WTC11 (cell line): ENCODE data around the gene WIPF3. TPM values are rescaled to one million over a fixed set of nuclear protein-coding genes. Genes with fewer than 3 reads are reported as not detected.

Source experiments
- ATAC-seq: fragments of 200-7000 bp; cut with Tn5 transposase; 2 replicates; pipeline ENCODE4 v1.10.0; 2021; ENCODE audit warnings: mild to moderate bottlenecking, moderate library complexity
- CTCF ChIA-PET: fragments of 300-600 bp; sonication (Branson Sonifier 250); formaldehyde crosslinking; loops from one replicate; lab custom pipeline; 2021; ENCODE audit warnings: antibody characterized with exemption; lab: Charles Lee
- POLR2A ChIA-PET: fragments of 350-600 bp; sonication (Branson Sonifier 250); formaldehyde crosslinking; loops from one replicate; lab custom pipeline; 2021; ENCODE audit warnings: antibody characterized with exemption; lab: Charles Lee
- DNase-seq: peaks from one replicate; pipeline ENCODE4 v3.0.0; 2021; ENCODE audit warnings: low spot score
- H3K27ac Mint-ChIP-seq: 2 replicates; pipeline ENCODE4 v1.8.0; 2021; ENCODE audit warnings: mixed read lengths
- H3K27me3 Mint-ChIP-seq: 2 replicates; pipeline ENCODE4 v1.8.0; 2021; ENCODE audit warnings: low read depth, mild to moderate bottlenecking, moderate library complexity, mixed read lengths
- H3K36me3 Mint-ChIP-seq: 2 replicates; pipeline ENCODE4 v1.8.0; 2021; ENCODE audit warnings: mixed read lengths
- H3K4me1 Mint-ChIP-seq: 2 replicates; pipeline ENCODE4 v1.8.0; 2022; ENCODE audit warnings: mixed read lengths
- H3K4me3 Mint-ChIP-seq: 2 replicates; pipeline ENCODE4 v1.8.0; 2021; ENCODE audit warnings: mild to moderate bottlenecking, moderate library complexity, mixed read lengths
- H3K9me3 Mint-ChIP-seq: 2 replicates; pipeline ENCODE4 v1.8.0; 2021; ENCODE audit warnings: mixed read lengths
- CBFB ChIP-seq: sonication (generic); formaldehyde crosslinking; IDR thresholded peaks from 2 replicates; pipeline ENCODE4 v1.8.1; 2022; ENCODE audit warnings: mild to moderate bottlenecking, low read depth, missing genetic modification reagents
- FOXP1 ChIP-seq: sonication (generic); formaldehyde crosslinking; IDR thresholded peaks from 2 replicates; pipeline ENCODE4 v1.8.0; 2022; ENCODE audit warnings: missing genetic modification reagents, mild to moderate bottlenecking, moderate library complexity, borderline replicate concordance
- IRF2 ChIP-seq: sonication (generic); formaldehyde crosslinking; IDR thresholded peaks from 2 replicates; pipeline ENCODE4 v1.8.0; 2022; ENCODE audit warnings: low read depth, missing genetic modification reagents, borderline replicate concordance
- JAZF1 ChIP-seq: fragments of 250-450 bp; sonication (Bioruptor Pico); IDR thresholded peaks from 2 replicates; pipeline ENCODE4 v1.9.0; 2021; ENCODE audit warnings: moderate library complexity, mild to moderate bottlenecking, inconsistent platforms
- NFATC4 ChIP-seq: fragments of 250-450 bp; sonication (Bioruptor Pico); IDR thresholded peaks from 2 replicates; pipeline ENCODE4 v1.9.0; 2021; ENCODE audit warnings: mild to moderate bottlenecking
- ZBTB21 ChIP-seq: sonication (generic); formaldehyde crosslinking; IDR thresholded peaks from 2 replicates; pipeline ENCODE4 v1.8.1; 2023; ENCODE audit warnings: mild to moderate bottlenecking, missing genetic modification reagents, borderline replicate concordance
- ZNF138 ChIP-seq: sonication (generic); formaldehyde crosslinking; conservative IDR thresholded peaks from 2 replicates; pipeline ENCODE4 v1.8.1; 2022; ENCODE audit warnings: mild to moderate bottlenecking, moderate library complexity, missing genetic modification reagents
- ZNF317 ChIP-seq: sonication (generic); formaldehyde crosslinking; IDR thresholded peaks from 2 replicates; pipeline ENCODE4 v1.8.1; 2023; ENCODE audit warnings: low read depth, mild to moderate bottlenecking, moderate library complexity, missing genetic modification reagents, borderline replicate concordance
- total RNA-seq: library from RNA; stranded (reverse); gene quantifications from 3 replicates; pipeline ENCODE4 v1.2.3, GENCODE V29; 2021
- TF ChIP-seq, protein P1 (sequence below): sonication (generic); formaldehyde crosslinking; IDR thresholded peaks from 2 replicates; pipeline ENCODE4 v1.8.1; 2023; ENCODE audit warnings: mild to moderate bottlenecking, missing genetic modification reagents, moderate library complexity
- TF ChIP-seq, protein P2 (sequence below): sonication (generic); formaldehyde crosslinking; IDR thresholded peaks from 2 replicates; pipeline ENCODE4 v1.8.0; 2023; ENCODE audit warnings: missing genetic modification reagents
- TF ChIP-seq, protein P3 (sequence below): fragments of 200-600 bp; IDR thresholded peaks from 2 replicates; pipeline ENCODE4 v1.8.0; 2022; ENCODE audit warnings: antibody characterized with exemption
- TF ChIP-seq, protein P4 (sequence below): sonication (generic); formaldehyde crosslinking; IDR thresholded peaks from 2 replicates; pipeline ENCODE4 v1.8.1; 2023; ENCODE audit warnings: mild to moderate bottlenecking, missing genetic modification reagents
- TF ChIP-seq, protein P5 (sequence below): sonication (generic); formaldehyde crosslinking; IDR thresholded peaks from 2 replicates; pipeline ENCODE4 v1.8.0; 2022; ENCODE audit warnings: mild to moderate bottlenecking, missing genetic modification reagents
- TF ChIP-seq, protein P6 (sequence below): sonication (generic); formaldehyde crosslinking; IDR thresholded peaks from 2 replicates; pipeline ENCODE4 v1.8.1; 2022; ENCODE audit warnings: missing genetic modification reagents, borderline replicate concordance
- TF ChIP-seq, protein P7 (sequence below): sonication (generic); formaldehyde crosslinking; IDR thresholded peaks from 2 replicates; pipeline ENCODE4 v1.8.1; 2023; ENCODE audit warnings: mild to moderate bottlenecking, moderate library complexity, missing genetic modification reagents
- TF ChIP-seq, protein P8 (sequence below): sonication (generic); formaldehyde crosslinking; IDR thresholded peaks from 2 replicates; pipeline ENCODE4 v1.8.0; 2022; ENCODE audit warnings: mild to moderate bottlenecking, missing genetic modification reagents

Gene WIPF3
- total RNA-seq, 1 experiment from 2014 or later, result 9.9 TPM

DNA sequence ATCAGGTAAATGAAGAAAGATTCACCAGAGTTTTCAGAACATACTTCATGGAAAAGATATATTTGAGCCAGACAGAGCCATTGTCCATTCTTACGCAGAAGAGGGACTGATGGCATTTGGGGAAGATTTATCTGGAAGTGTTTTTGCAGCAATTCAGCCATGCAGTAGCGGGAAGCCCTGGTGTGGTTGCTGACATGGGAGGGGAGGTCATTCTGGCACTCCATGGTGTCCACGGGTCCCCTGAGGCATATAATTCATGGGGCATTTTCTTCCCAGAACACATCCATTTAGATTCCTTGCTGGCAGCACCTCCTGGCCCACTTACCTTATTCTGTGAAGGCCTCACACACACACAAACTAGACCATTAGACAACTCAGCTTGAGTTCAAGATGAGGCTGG, 55.6 kb downstream of the WIPF3 start:
- no peaks in the 10 kb centered on the region for H3K9me3 Mint-ChIP-seq
- ChIA-PET POLR2A (no interaction called here), CTCF (no interaction called here)
- H3K4me3 Mint-ChIP-seq, result no peak overlapping the region
- TF ChIP-seq, protein P1, sequence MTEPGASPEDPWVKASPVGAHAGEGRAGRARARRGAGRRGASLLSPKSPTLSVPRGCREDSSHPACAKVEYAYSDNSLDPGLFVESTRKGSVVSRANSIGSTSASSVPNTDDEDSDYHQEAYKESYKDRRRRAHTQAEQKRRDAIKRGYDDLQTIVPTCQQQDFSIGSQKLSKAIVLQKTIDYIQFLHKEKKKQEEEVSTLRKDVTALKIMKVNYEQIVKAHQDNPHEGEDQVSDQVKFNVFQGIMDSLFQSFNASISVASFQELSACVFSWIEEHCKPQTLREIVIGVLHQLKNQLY (CRISPR knock-in tag), result no peak
- TF ChIP-seq, protein P2, sequence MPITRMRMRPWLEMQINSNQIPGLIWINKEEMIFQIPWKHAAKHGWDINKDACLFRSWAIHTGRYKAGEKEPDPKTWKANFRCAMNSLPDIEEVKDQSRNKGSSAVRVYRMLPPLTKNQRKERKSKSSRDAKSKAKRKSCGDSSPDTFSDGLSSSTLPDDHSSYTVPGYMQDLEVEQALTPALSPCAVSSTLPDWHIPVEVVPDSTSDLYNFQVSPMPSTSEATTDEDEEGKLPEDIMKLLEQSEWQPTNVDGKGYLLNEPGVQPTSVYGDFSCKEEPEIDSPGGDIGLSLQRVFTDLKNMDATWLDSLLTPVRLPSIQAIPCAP, result no peak
- no peak for TF ChIP-seq ZNF317 (CRISPR knock-in tag)
- TF ChIP-seq, protein P3, sequence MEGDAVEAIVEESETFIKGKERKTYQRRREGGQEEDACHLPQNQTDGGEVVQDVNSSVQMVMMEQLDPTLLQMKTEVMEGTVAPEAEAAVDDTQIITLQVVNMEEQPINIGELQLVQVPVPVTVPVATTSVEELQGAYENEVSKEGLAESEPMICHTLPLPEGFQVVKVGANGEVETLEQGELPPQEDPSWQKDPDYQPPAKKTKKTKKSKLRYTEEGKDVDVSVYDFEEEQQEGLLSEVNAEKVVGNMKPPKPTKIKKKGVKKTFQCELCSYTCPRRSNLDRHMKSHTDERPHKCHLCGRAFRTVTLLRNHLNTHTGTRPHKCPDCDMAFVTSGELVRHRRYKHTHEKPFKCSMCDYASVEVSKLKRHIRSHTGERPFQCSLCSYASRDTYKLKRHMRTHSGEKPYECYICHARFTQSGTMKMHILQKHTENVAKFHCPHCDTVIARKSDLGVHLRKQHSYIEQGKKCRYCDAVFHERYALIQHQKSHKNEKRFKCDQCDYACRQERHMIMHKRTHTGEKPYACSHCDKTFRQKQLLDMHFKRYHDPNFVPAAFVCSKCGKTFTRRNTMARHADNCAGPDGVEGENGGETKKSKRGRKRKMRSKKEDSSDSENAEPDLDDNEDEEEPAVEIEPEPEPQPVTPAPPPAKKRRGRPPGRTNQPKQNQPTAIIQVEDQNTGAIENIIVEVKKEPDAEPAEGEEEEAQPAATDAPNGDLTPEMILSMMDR, result no peak
- TF ChIP-seq ZNF138, result no peak
- TF ChIP-seq, protein P4, sequence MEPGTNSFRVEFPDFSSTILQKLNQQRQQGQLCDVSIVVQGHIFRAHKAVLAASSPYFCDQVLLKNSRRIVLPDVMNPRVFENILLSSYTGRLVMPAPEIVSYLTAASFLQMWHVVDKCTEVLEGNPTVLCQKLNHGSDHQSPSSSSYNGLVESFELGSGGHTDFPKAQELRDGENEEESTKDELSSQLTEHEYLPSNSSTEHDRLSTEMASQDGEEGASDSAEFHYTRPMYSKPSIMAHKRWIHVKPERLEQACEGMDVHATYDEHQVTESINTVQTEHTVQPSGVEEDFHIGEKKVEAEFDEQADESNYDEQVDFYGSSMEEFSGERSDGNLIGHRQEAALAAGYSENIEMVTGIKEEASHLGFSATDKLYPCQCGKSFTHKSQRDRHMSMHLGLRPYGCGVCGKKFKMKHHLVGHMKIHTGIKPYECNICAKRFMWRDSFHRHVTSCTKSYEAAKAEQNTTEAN (CRISPR knock-in tag), result no peak
- no peak for TF ChIP-seq NFATC4 (CRISPR knock-in tag)
- no peak for TF ChIP-seq JAZF1 (CRISPR knock-in tag)
- TF ChIP-seq FOXP1 (CRISPR knock-in tag), result no peak
- TF ChIP-seq CBFB (CRISPR knock-in tag), result no peak
- TF ChIP-seq, protein P5, sequence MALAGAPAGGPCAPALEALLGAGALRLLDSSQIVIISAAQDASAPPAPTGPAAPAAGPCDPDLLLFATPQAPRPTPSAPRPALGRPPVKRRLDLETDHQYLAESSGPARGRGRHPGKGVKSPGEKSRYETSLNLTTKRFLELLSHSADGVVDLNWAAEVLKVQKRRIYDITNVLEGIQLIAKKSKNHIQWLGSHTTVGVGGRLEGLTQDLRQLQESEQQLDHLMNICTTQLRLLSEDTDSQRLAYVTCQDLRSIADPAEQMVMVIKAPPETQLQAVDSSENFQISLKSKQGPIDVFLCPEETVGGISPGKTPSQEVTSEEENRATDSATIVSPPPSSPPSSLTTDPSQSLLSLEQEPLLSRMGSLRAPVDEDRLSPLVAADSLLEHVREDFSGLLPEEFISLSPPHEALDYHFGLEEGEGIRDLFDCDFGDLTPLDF (CRISPR knock-in tag), result no peak
- TF ChIP-seq ZBTB21, result no peak
- TF ChIP-seq, protein P6, sequence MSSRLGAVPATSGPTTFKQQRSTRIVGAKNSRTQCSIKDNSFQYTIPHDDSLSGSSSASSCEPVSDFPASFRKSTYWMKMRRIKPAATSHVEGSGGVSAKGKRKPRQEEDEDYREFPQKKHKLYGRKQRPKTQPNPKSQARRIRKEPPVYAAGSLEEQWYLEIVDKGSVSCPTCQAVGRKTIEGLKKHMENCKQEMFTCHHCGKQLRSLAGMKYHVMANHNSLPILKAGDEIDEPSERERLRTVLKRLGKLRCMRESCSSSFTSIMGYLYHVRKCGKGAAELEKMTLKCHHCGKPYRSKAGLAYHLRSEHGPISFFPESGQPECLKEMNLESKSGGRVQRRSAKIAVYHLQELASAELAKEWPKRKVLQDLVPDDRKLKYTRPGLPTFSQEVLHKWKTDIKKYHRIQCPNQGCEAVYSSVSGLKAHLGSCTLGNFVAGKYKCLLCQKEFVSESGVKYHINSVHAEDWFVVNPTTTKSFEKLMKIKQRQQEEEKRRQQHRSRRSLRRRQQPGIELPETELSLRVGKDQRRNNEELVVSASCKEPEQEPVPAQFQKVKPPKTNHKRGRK (CRISPR knock-in tag), result no peak
- no peak for TF ChIP-seq IRF2 (CRISPR knock-in tag)
- TF ChIP-seq, protein P7, sequence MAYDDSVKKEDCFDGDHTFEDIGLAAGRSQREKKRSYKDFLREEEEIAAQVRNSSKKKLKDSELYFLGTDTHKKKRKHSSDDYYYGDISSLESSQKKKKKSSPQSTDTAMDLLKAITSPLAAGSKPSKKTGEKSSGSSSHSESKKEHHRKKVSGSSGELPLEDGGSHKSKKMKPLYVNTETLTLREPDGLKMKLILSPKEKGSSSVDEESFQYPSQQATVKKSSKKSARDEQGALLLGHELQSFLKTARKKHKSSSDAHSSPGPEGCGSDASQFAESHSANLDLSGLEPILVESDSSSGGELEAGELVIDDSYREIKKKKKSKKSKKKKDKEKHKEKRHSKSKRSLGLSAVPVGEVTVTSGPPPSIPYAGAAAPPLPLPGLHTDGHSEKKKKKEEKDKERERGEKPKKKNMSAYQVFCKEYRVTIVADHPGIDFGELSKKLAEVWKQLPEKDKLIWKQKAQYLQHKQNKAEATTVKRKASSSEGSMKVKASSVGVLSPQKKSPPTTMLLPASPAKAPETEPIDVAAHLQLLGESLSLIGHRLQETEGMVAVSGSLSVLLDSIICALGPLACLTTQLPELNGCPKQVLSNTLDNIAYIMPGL, result no peak
- TF ChIP-seq, protein P8, sequence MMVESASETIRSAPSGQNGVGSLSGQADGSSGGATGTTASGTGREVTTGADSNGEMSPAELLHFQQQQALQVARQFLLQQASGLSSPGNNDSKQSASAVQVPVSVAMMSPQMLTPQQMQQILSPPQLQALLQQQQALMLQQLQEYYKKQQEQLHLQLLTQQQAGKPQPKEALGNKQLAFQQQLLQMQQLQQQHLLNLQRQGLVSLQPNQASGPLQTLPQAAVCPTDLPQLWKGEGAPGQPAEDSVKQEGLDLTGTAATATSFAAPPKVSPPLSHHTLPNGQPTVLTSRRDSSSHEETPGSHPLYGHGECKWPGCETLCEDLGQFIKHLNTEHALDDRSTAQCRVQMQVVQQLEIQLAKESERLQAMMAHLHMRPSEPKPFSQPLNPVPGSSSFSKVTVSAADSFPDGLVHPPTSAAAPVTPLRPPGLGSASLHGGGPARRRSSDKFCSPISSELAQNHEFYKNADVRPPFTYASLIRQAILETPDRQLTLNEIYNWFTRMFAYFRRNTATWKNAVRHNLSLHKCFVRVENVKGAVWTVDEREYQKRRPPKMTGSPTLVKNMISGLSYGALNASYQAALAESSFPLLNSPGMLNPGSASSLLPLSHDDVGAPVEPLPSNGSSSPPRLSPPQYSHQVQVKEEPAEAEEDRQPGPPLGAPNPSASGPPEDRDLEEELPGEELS (CRISPR knock-in tag), result no peak
- no peaks in the 10 kb centered on the region for H3K36me3 Mint-ChIP-seq
- DNase-seq (no peak), ATAC-seq (no peak)
- no peak overlapping the region for H3K27ac Mint-ChIP-seq
- H3K27me3 Mint-ChIP-seq, result no peaks in the 10 kb centered on the region
- H3K4me1 Mint-ChIP-seq, result peaks cover 15% of the 10 kb centered on the region
